GM20431 (cell line): ENCODE data around the gene WDTC1.

Experiments used
- in situ Hi-C: fragments of 300-500 bp; cut with MseI, MboI; formaldehyde crosslinking; loops from one replicate; pipeline ENCODE4 v1.15.0; 2020; ENCODE audit warnings: low sequenced_read_pairs; ENCODE audit not compliant: unreplicated experiment

The WDTC1 gene

DNA sequence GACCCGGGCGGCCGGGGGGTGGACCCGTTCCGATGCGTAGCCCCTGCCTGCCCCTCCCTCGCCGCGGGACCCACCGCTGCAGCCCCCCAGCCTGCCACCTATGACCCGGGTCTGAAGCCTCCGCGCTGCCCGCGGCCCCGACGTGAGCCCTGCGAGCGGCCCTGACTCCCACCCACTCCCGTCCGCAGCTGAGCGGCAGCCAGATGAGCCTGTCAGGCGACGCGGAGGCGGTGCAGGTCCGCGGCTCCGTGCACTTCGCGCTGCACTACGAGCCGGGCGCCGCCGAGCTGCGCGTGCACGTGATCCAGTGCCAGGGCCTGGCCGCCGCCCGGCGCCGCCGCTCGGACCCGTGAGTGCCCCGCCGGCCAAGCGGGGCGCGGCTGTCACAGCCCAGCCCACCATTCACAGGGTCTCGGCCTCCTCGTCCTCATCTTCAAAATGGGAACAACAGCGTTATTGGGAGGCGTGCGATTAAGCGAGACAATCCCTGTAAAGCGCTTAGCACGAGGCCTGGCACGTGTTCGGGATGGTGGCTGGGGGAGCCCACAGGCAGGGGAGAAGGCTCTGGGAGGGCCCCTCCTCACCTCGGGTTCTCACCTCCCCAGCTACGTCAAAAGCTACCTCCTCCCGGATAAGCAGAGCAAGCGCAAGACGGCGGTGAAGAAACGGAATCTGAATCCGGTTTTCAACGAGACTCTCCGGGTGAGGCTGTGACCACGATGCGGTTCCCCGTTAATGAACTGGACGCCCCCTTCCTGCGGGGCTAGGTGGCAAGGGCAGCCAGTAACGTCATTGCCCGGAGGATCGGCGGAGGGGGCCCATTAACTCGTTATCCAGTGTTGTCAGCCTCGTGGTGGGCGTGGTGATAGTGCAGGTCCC, 115.6 kb downstream of the WDTC1 start:
- in situ Hi-C loops = no loop called here

DNA sequence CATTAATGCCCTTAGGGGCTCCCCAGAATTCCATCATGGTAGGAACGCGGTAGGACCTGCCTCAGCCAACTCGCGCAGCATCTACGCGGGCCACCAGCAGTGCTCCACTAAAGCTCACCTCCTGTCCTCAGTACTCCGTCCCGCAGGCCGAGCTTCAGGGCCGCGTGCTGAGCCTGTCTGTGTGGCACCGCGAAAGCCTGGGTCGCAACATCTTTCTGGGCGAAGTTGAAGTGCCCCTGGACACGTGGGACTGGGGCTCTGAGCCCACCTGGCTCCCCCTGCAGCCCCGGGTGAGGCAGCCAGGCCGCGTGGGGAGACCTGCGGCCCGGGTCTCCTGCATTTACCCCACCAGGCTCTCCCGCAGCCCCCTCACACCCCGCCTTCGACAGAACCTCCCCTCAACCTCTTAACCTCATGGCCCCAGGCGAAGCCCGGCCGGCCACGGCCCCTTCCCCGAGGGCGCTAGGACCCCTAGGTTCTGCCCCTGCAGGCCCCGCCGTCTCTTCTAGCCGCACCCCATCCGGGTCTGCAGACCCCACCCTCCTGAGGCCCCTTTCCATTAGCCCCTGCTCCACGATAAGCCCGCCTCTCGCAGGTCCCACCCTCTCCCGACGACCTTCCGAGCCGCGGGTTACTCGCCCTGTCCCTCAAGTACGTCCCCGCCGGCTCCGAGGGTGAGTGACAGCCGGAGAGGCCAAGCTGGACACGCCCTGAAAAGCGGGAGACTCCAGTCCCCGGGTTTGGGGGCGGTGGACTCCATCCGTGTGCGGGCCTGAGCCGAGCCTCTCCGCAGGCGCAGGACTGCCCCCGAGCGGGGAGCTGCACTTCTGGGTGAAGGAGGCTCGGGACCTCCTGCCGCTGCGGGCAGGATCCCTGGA, 116.5 kb downstream of the WDTC1 start:
- in situ Hi-C loops = no loop called here

DNA sequence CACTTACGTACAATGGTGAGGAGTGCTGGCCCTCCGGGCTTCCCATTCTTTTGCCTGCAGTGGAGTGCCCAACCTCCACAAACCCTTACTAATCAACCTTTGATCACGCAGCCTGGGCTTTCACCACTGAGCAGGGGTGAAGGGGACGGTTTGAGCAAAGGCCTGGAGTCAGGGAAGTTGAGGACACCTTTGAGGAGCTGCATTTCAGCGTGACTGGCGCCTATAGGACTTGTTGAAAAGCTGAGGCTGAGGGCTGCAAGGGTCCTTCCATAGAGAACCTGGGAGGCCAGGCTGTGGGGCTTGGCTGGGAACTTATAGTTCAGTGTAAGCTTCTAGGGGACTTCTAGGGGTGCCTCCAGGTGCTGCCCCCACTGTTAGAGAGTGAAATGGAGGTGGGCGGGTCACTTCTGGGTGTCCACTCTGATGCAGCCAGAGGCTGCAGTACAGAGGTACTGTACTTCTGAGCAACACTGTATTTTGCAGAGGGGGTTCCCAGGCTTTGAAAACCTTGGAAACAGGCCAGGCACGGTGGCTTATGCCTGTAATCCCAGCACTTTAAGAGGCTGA, 117.2 kb downstream of the WDTC1 start:
- in situ Hi-C loops = no loop called here

DNA sequence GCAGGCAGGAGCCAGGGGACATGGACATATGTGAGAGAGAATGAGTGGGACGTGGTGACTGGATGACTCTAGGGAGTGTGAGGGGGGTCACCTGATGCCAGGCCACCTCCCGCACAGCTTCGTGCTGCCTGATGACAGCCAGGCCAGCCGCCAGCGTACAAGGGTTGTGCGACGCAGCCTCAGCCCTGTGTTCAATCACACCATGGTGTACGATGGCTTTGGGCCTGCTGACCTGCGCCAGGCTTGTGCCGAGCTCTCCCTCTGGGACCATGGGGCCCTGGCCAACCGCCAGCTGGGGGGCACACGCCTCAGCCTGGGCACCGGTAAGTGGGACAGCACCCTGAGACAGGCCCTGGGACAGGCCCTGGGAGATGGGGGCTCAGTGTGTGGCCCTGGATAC, 118.7 kb downstream of the WDTC1 start:
- in situ Hi-C loops = no loop called here

DNA sequence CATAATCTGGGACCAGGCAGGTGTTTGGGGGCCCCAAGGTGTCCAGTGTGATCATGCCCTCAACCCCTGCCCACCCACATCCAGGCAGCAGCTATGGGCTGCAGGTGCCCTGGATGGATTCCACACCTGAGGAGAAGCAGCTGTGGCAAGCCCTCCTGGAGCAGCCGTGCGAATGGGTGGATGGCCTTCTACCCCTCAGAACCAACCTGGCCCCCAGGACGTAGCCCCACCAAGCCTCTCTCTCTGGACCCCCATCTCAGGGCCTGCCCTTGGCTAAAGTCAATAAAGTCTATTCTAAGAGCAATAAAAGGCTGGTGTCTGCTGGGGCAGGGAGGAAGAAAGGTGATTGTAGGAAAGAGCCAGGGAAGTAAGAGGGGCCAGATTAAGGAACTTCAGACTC, 119.2 kb downstream of the WDTC1 start:
- in situ Hi-C loops = no loop called here

DNA sequence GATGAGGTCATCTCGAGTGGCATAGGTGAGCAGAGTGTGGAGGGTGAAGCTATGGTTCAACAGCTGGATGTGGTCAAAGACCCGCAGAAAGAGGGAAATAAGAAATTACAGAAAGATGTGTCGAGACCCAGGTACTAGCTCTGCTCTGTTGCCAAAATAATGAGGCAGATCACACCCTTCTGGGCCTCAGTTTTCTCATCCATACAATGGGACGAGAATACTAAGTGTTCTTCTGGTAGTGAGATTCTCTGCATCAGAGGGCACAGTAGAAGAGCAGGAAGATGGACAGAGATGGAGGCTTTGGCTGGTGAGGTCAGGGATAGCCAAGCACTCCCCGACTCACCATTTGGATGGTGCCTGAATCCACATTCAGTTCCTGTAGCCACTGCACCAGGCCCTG, 121.3 kb downstream of the WDTC1 start:
- in situ Hi-C loops = no loop called here

DNA sequence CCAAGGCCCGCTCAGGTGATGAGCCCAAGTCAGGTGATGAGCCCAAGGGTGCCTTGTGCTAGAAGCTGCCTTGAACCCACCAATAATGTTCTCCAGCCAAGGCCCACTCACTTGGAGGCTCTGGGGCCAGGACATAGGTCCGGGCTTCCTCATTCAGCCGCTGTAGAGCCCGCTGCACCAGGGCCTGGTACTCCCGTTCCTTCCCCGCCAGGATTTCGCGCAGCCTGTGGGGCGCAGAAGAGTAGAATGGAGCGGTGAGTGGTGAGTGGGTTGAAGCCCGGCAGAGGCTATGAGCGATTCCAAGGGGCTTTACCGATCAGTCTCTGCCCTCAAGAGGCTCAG, 121.8 kb downstream of the WDTC1 start:
- in situ Hi-C loops = no loop called here

DNA sequence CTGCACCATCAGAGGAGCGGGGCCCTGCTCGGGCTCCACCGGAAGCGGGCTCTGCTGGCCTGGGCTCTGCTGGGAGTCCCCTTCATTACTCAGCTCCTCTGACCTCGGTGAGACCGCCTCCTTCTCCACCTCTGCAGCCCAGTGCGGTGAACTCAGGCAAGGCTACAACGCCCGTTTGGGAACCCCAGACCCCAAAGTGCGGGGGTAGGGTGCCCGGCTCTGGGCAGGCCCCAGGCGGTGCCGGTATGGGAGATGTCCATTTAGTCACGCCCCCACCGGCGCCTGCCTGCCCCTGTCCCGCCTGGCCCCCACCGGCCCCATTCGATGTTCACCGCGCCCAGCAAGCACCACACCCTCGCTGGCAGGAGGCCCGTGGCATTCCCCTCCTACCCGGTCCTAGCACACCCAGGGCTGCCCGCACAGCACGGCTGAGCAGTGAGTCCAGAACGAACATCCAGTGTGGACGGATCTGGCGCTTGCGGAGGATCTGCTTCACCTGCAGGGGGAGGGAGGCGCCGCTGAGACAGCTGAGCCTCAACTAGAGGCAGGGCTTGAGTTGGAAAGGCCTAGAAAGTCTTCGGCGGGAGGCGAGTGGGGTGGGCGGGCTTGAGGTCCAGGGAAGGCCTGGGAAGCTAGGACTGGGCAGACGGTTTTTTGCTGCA, 122.3 kb downstream of the WDTC1 start:
- in situ Hi-C loops = no loop called here

DNA sequence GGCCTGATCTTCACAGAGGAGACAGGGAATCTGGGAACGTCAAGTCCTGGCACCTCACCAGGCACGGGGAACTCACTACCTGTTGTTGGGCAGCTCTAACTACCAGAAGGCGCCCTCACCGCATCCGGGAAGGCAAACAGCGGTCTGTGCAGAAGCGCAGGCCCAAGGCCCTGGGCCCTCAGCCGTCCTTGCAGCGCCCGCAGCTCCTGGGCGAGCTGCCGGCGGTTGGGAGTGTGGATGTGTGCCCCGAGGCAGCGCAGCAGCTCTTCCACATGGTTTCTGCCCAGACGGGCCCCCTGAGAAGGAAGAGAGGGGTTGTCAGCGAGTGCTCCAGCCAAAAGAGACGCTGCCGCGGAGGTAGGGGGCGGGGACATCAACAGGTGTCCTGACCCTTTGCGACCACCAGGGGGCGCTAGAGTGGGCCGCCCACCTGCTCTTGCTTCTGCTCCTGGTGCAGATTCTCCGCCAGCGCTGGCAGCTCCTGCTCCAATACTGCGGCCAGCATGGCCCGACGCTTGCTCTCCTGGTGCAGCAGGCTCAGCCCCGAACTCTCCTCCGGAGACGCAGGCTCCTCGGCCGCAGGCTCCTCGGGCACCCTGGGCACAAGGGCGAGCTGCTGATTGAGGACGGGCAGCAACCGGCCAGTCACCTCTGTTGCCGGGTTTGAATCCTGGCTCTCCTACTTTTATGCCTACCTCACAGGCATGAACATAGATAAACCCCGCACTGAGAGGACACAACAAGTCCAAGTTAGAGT, 123.0 kb downstream of the WDTC1 start:
- in situ Hi-C loops = no loop called here
